CD4-positive, alpha-beta T cell treated with Interleukin-21 for 1 hour (primary cell): Measurements from ENCODE around the gene CSNK1G1.
"Not testable (repeated sequence)": the region's sequence is repeated elsewhere in the genome, so short reads cannot be mapped to it uniquely, and the experiment has no call there.

Experiments
- DNase-seq: peaks from one replicate; pipeline ENCODE4 v3.0.0-alpha.2; 2020

CSNK1G1 gene

GRCh38 chr15:64355944-64356709, at the start of gene CSNK1G1:
Gene CSNK1G1 (minus strand): TSS chr15:64356173. CDS start chr15:64300499, 55,674 bp downstream.
- DNase-seq = peak; percentile 94

GRCh38 chr15:64400583-64400982, 44.6 kb upstream of the CSNK1G1 start:
- DNase-seq = no peak

DNA sequence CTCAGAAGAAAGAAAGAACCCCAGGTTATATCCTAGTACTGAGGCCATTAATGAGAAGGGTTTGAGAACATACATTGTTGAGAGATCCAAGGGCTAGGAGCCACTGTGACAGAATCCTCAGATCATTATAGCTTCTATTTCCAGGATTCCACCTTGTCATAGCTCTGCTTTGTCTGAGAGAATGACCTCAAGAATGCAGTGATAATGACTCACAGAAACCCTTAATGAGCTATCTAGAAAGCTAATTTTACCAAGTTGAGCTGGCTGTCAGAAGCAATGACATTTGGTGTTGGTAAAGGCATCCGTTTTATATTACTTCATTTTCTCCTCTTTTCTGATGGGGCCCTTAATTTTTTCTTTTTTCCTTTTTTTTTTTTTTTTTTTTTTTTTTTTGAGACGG, 42.6 kb upstream of the CSNK1G1 start:
- no peak for DNase-seq

DNA sequence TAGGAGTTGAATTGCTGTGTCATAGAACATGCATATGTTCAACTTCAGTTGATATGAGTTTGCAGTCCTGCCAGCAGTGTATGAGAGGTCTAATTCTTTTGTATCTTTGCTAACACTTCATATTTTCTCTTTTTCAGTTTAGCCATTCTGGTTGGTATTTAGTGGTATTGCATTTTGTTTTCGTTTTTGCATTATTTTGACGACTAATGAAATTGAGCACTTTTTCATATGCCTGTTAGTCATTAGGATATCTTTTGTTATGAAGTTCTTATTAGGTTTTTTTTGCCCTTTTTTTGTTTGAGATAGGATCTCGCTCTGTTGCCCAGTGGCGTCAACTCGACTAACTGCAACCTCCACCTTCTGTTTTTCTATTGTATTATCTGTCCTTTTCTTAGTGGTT, 40.8 kb upstream of the CSNK1G1 start:
- DNase-seq = no peak

GRCh38 chr15:64392471-64392870, 36.5 kb upstream of the CSNK1G1 start:
- not testable (repeated sequence) for DNase-seq

DNA sequence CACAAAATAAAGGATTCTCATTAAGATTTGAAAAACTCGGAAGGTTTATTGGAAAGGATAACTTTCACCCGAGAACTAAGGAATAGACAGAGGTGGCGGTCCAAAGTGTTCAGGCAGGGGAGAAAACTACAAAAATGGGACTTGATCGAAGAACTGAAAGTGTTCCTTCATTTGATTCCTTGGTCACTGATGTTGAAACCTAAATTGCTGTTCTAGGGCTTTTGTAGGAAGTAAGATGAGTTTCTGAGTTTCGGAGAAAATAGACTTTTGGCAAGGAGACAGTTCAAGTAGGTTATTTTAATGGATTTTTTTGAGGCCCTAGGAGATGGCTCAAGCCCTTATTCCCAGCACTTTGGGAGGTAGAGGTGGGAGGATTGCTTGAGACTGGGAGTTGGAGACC, 33.1 kb upstream of the CSNK1G1 start:
- DNase-seq = no peak

DNA sequence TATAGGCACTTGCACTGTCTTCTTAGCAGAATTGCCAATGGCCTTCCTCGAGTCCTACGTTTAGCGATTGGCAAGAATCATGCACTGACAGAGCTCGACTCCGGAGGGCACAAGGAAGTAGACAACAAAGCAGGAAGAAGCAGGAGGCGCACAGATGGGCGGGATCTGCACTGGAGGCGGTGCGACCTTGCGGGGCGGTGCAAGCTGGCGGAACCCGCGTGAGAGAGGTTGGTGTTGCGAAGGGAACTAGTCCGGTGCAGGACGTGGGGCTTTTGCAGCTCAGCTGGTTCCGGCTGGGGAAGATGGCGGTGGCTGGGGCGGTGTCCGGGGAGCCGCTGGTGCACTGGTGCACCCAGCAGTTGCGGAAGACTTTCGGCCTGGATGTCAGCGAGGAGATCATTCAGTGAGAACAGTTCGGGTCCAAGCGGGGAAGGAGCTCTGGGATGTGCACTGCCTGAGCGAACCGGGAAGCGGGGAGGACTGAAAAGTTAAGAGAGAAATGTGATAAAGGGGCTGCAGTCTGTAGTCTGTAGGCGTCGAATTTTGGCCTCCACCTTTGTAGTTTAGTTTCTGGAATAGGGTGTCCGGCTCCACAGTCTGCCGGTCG, 31.7 kb upstream of the CSNK1G1 start, which contains the start of gene TRIP4:
Gene TRIP4, plus strand, starts transcription at position 275 of the 607 bp plus-strand sequence. Its CDS starts 28 bp downstream, at position 303.
- DNase-seq = peak; percentile 97

DNA sequence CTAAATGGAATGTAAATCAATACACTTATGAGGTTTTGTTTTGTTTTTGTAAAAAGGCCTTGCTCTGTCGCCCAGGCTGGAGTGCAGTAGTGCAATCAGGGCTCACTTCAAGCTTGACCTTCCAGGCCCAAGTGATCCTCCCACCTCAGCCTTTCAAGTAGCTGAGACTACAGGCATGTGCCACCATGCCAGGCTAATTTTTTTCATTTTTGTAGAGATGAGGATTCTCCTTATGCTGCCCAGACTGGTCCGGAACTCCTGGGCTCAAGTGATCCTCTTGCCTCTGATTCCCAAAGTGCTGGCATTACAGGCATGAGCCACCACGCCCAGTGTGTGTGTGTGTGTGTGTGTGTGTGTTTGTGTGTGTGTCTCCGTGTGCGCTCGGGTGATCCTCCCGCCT, 30.3 kb upstream of the CSNK1G1 start:
- DNase-seq = no peak

DNA sequence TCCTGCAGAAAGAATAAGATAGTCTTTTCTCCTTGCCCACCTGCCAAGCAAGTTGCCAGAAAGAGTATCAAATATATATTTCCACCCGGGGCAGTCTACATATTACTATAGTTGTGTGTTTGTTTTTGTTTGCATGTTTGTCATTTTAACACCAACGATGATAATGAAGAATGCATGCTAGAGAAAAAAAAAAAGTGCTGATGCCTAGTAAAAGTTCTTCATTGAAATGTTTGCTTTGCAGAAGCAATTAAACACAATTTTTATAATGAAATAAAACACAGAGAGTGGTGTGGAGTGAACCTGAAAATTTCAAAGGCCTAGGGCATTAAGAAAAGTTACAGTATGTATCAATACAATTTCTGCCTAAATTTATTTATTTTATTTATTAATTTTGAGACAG, 27.8 kb upstream of the CSNK1G1 start:
- DNase-seq = no peak

GRCh38 chr15:64381000-64381751, 25.2 kb upstream of the CSNK1G1 start, which contains the start of gene PCLAF:
Gene PCLAF (minus strand): TSS chr15:64381441. CDS start chr15:64381371, 70 bp downstream.
- peak; percentile 93 for DNase-seq

DNA sequence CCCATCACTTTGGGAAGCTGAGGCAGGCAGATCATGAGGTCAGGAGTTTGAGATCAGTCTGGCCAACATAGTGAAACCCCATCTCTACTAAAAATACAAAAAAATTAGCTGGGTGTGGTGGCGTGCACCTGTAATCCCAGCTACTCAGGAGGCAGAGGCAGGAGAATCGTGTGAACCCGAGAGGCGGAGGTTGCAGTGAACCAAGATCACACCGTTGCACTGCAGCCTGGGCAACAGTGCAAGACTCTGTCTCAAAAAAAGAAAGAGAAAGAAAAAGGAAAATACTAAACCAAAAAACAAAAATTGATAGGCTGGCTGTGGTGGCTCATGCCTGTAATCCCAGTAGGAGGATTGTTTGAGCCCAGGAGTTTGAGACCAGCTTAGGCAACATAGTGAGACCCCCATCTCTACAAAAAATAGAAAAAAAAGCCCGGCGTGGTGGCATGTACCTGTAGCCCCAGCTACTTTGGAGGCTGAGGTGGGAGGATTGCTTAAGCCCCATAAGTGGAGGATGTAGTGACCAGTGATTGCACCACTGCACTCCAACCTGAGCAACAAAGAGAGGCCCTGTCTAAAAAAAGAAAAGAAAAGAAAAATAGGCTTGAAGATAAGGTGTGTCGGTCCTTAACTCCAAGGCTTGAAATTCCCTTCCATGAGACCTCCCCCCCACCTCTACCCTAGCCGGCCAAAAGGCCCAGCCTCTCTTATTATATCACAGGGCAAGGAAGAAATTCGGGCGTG, 24.3 kb upstream of the CSNK1G1 start:
- not testable (repeated sequence) for DNase-seq

DNA sequence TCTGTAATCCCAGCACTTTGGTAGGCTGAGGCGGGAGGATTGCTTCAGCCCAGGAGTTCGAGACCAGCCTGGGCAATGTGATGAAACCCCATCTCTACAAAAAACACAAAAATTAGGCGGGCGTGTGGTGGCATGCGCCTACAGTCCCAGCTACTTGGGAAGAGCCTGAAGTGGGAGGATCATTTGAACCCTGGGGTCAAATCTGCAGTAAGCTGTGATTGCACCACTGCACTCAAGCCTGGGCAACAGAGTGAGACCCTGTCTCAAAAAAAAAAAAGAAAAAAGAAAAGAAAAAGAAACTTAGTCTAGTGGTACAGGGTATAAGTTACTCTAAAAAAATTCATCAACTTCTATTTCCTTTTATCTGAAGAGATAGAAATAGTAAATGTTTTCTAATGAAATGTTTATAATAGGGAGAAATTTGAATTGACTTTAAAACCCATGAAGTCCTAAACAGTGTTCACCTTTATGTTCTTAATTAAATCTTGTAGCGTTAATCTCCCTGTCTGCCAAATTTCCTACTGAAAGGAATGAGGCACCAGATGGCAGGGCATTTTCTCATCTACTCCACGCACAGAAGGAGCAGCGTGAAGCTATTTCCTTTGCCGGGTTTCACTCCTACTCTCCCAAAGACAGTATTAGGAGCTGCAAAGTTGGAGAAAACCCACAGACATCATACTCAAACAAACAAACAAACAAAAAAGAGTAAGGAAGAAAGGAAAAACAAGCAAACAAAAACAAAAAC, 23.4 kb upstream of the CSNK1G1 start:
- no peak for DNase-seq

DNA sequence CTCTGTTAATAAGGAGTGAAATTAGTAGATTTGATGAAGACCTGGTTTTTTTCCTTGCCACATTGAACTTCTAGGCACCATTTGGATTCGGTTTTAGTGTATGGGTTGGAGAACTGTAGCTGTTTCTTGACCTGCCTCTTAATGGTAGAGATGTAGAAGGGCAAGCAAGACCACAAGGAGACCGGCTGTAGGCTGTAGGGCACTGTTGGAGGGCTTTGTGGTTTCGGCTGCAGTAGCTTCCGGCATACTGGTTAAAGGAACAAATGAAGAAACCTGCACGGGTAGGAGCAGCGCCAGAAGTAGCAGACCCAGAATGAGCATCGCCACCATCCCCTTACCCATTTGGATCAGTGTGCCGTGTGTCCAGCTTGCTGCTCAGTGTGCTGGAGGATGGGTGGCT, 17.4 kb upstream of the CSNK1G1 start:
- no peak for DNase-seq

GRCh38 chr15:64371383-64371782, 15.4 kb upstream of the CSNK1G1 start:
- DNase-seq = not testable (repeated sequence)

DNA sequence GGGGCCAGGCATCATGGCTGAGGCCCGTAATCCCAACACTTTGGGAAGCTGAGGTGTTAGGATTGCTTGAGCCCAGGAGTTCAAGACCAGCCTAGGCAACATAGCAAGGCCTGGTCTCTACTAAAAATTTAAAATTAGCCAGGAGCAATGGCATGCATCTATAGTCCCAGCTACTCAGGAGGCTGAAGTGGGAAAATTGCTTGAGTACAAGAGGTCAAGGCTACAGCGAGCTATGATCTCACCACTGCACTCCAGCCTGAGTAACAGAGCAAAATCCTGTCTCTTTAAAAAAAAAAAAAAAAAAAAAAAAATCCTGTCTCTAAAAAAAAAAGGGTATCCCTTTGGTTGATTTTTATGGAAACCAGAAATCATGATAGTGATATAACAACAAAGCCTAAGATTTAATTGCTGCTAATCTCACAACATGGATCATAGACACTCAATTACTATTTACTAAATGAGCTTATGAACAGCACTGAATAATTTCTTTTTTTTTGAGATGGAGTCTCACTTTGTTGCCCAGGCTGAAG, 13.2 kb upstream of the CSNK1G1 start:
- no peak for DNase-seq

DNA sequence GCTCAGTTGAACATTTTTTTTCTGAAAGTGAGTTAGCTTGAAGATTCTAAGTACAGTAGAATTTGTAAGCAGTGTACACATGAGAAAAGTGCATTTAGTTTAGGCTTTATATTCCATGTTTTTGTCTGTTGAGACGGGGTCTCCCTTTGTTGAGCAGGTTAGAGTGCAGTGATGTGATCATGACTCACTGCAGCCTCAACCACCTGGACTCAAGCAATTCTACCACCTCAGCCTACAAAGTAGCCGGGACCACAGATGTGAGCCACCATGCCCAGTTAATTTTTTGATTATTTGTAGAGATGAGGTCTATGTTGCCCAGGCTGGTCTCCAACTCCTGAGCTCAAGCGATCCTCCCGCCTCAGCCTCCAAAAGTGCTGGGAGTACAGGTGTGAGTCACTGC, 5.3 kb upstream of the CSNK1G1 start:
- DNase-seq = no peak

DNA sequence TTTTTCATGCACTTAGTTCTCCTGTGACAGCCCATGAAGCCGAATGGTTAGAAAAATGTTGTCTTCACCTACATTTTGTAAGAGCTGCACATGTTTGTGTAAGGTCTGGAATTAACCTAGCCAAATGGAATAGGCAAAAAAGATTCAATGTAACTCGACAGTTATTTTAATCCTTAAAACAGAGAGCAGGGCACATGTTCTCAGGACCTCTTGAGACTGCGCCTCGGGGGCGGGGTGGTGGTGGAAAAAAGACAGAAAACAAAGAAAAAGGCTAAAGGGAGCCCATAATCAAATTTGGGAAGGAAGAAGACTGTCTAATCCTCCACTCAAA, 702 bp upstream of the CSNK1G1 start:
- DNase-seq = no peak

GRCh38 chr15:64355348-64355943, 527 bp downstream of the CSNK1G1 start:
- DNase-seq = peak; percentile 16

GRCh38 chr15:64354688-64355344, 1.2 kb downstream of the CSNK1G1 start:
- DNase-seq = no peak

- DNase-seq = no peak
Measured at GRCh38 chr15:64351265-64351664, 4.7 kb downstream of the CSNK1G1 start.

- no peak for DNase-seq
Measured at GRCh38 chr15:64349375-64349774, 6.6 kb downstream of the CSNK1G1 start.
